Testis (tissue), 2 donors: Measurements from ENCODE around the gene DPP8.

Source experiments
- POLR2A ChIP-seq: fragments of 450-650 bp; IDR thresholded peaks from one replicate; pipeline ENCODE4 v1.6.1; 2017; ENCODE audit warnings: antibody characterized with exemption, mild to moderate bottlenecking, moderate library complexity
- TF ChIP-seq, protein P1 (sequence below), 3 experiments: fragments of 450-650 bp in 2 of 3; fragments of 200-600 bp in 1 of 3; sonication (generic) in 1 of 3; IDR thresholded peaks; one replicate each; pipeline ENCODE4 v1.5.1; 2016 to 2019; ENCODE audit warnings: antibody characterized with exemption in 3 of 3, mild to moderate bottlenecking in 2 of 3, moderate library complexity in 1 of 3

DNA sequence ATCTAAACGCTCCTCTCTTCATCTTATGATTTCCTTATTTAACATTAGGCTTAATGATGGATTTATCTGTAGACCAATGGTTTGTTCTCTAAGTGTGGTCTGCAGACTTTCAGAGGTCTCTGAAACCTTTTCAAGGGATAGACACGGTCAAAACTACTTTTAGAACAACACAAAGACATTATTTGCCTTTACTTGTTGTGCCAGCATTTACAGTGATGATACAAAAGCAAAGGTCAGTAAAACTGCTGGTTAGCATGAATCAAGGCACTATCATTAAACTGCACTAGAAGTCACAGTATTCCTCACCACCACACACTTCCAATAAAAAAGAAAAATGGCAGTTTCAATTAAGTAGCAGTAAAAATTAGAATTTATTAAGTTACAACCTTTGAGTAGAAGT, 70.3 kb downstream of the DPP8 start:
- TF ChIP-seq, protein P1, sequence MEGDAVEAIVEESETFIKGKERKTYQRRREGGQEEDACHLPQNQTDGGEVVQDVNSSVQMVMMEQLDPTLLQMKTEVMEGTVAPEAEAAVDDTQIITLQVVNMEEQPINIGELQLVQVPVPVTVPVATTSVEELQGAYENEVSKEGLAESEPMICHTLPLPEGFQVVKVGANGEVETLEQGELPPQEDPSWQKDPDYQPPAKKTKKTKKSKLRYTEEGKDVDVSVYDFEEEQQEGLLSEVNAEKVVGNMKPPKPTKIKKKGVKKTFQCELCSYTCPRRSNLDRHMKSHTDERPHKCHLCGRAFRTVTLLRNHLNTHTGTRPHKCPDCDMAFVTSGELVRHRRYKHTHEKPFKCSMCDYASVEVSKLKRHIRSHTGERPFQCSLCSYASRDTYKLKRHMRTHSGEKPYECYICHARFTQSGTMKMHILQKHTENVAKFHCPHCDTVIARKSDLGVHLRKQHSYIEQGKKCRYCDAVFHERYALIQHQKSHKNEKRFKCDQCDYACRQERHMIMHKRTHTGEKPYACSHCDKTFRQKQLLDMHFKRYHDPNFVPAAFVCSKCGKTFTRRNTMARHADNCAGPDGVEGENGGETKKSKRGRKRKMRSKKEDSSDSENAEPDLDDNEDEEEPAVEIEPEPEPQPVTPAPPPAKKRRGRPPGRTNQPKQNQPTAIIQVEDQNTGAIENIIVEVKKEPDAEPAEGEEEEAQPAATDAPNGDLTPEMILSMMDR (IDR thresholded peaks at IDR 0.05), result no peak
- no peak for TF ChIP-seq POLR2A
